DOHH2 (cell line): ENCODE data around the gene ATP2B3.

Source experiments
- H3F3A ChIP-seq: fragments of 200-600 bp; sonication (generic), shearing (Covaris generic); 2 replicates; pipeline ENCODE4 v1.6.0; 2016; ENCODE audit warnings: antibody characterized with exemption, mild to moderate bottlenecking; ENCODE audit not compliant: control insufficient read depth, insufficient read depth
- H3K27ac ChIP-seq: fragments of 200-600 bp; sonication (generic); 2 replicates; pipeline ENCODE4 v1.5.1; 2014; ENCODE audit warnings: low read depth, mild to moderate bottlenecking, low read length, moderate library complexity
- H3K27me3 ChIP-seq: fragments of 200-600 bp; sonication (generic); 2 replicates; pipeline ENCODE4 v1.6.1; 2014; ENCODE audit warnings: mild to moderate bottlenecking, low read length, mixed read lengths; ENCODE audit not compliant: control insufficient read depth
- H3K36me3 ChIP-seq: fragments of 200-600 bp; sonication (generic); 2 replicates; pipeline ENCODE4 v1.6.1; 2014; ENCODE audit warnings: mild to moderate bottlenecking, low read length, moderate library complexity, mixed read lengths; ENCODE audit not compliant: control insufficient read depth
- H3K4me1 ChIP-seq: fragments of 200-600 bp; sonication (generic); 2 replicates; pipeline ENCODE4 v1.6.1; 2014; ENCODE audit warnings: mild to moderate bottlenecking, low read length, mixed read lengths; ENCODE audit not compliant: control insufficient read depth
- H3K4me2 ChIP-seq: fragments of 200-600 bp; sonication (generic); 2 replicates; pipeline ENCODE4 v1.6.0; 2014; ENCODE audit warnings: mild to moderate bottlenecking, low read length, moderate library complexity
- H3K4me3 ChIP-seq: fragments of 200-600 bp; sonication (generic); 2 replicates; pipeline ENCODE4 v1.5.1; 2014; ENCODE audit warnings: mild to moderate bottlenecking, low read length, mixed read lengths
- H3K79me2 ChIP-seq: fragments of 200-600 bp; sonication (generic); 2 replicates; pipeline ENCODE4 v1.6.1; 2014; ENCODE audit warnings: mild to moderate bottlenecking, low read length, mixed read lengths; ENCODE audit not compliant: control insufficient read depth
- H3K9me2 ChIP-seq: fragments of 200-600 bp; sonication (generic); replicated peaks from 2 replicates; pipeline ENCODE4 v1.6.1; 2014; ENCODE audit warnings: mild to moderate bottlenecking, low read length, mixed read lengths; ENCODE audit not compliant: control insufficient read depth
- H3K9me3 ChIP-seq: fragments of 200-600 bp; sonication (generic); 2 replicates; pipeline ENCODE4 v1.6.1; 2014; ENCODE audit warnings: antibody characterized with exemption, low read length, mixed read lengths; ENCODE audit not compliant: control insufficient read depth, insufficient read depth
- H4K20me1 ChIP-seq: fragments of 200-600 bp; sonication (generic); 2 replicates; pipeline ENCODE4 v1.6.0; 2014; ENCODE audit warnings: low read depth, mild to moderate bottlenecking, antibody characterized with exemption, low read length, moderate library complexity; ENCODE audit not compliant: control insufficient read depth, insufficient read depth
- CTCF ChIP-seq: fragments of 200-600 bp; sonication (generic); IDR thresholded peaks from one replicate; pipeline ENCODE4 v1.5.1; 2014; ENCODE audit warnings: antibody characterized with exemption, mild to moderate bottlenecking, low read depth, low read length; ENCODE audit not compliant: poor library complexity, severe bottlenecking
- EZH2phosphoT487 ChIP-seq: fragments of 200-600 bp; sonication (generic); IDR thresholded peaks from 2 replicates; pipeline ENCODE4 v1.6.1; 2017; ENCODE audit warnings: borderline replicate concordance, mild to moderate bottlenecking, antibody characterized with exemption, low read length, moderate library complexity, mixed read lengths

The ATP2B3 gene

GRCh38 chrX:153478746-153479145 lies 38.7 kb upstream of the ATP2B3 start:
- no peaks in the 10 kb centered on the region for H3F3A ChIP-seq
- no peaks in the 10 kb centered on the region for H3K36me3 ChIP-seq
- peaks cover 4% of the 10 kb centered on the region for H3K4me1 ChIP-seq
- no peak overlapping the region for H3K27ac ChIP-seq
- H3K4me3 ChIP-seq, result no peak overlapping the region
- no peaks in the 10 kb centered on the region for H3K9me3 ChIP-seq
- H3K9me2 ChIP-seq, result no peaks in the 10 kb centered on the region
- H3K79me2 ChIP-seq, result no peaks in the 10 kb centered on the region
- H4K20me1 ChIP-seq, result no peaks in the 10 kb centered on the region
- TF ChIP-seq CTCF (no peak), EZH2phosphoT487 (no peak)
- no peaks in the 10 kb centered on the region for H3K27me3 ChIP-seq
- no peak overlapping the region for H3K4me2 ChIP-seq

GRCh38 chrX:153481043-153481442 lies 36.4 kb upstream of the ATP2B3 start:
- H3K4me3 ChIP-seq, result no peak overlapping the region
- H3K4me1 ChIP-seq, result no peaks in the 10 kb centered on the region
- TF ChIP-seq CTCF, result no peak
- no peak for TF ChIP-seq EZH2phosphoT487
- no peaks in the 10 kb centered on the region for H3K36me3 ChIP-seq
- no peaks in the 10 kb centered on the region for H3K79me2 ChIP-seq
- H3K27me3 ChIP-seq, result no peaks in the 10 kb centered on the region
- no peaks in the 10 kb centered on the region for H3F3A ChIP-seq
- H4K20me1 ChIP-seq, result no peaks in the 10 kb centered on the region
- H3K9me2 ChIP-seq, result no peaks in the 10 kb centered on the region
- H3K27ac ChIP-seq, result no peak overlapping the region
- H3K9me3 ChIP-seq, result no peaks in the 10 kb centered on the region
- H3K4me2 ChIP-seq, result no peak overlapping the region

- Histone ChIP-seq H3K36me3 (no peaks in the 10 kb centered on the region), H3K79me2 (no peaks in the 10 kb centered on the region), H3F3A (no peaks in the 10 kb centered on the region), H3K4me2 (no peak overlapping the region), H3K27me3 (no peaks in the 10 kb centered on the region), H3K4me3 (no peak overlapping the region), H3K4me1 (no peaks in the 10 kb centered on the region), H3K9me3 (no peaks in the 10 kb centered on the region), H4K20me1 (no peaks in the 10 kb centered on the region), H3K9me2 (no peaks in the 10 kb centered on the region), H3K27ac (no peak overlapping the region)
- TF ChIP-seq CTCF, result no peak
- no peak for TF ChIP-seq EZH2phosphoT487
These were observed 34.9 kb upstream of the ATP2B3 start for GRCh38 chrX:153482376-153483015.
